ENCODE data around the gene TMEM229B. TPM values are rescaled to one million over a fixed set of nuclear protein-coding genes. Genes with fewer than 3 reads are reported as not detected.

Gene TMEM229B
- total RNA-seq, 4 donors from 2014 or later: 0.30 to 0.76 (median 0.50) TPM

- peaks cover 0 to 37% (median 0%) of the 10 kb centered on the region in 4 donors for H3K27me3 ChIP-seq
- H3K4me3 ChIP-seq: no peak overlapping the region
- no peak overlapping the region for H3K27ac ChIP-seq
- H3K9me3 ChIP-seq: no peaks in the 10 kb centered on the region
- TF ChIP-seq CTCF (IDR thresholded peaks at IDR 0.05): no peak
- TF ChIP-seq POLR2A (IDR thresholded peaks at IDR 0.05): no peak
- 65 to 80% methylated on average over 1 to 3 of the region's 5 CpGs for WGBS, 2 donors
- intact Hi-C loops (cut with DNase I): loop anchor here (5.0 kb wide), 1 partner anchor 45 kb away; no protein-coding TSS in a partner anchor
- H3K36me3 ChIP-seq: no peaks in the 10 kb centered on the region
- H3K4me1 ChIP-seq: peaks cover 0 to 17% (median 7%) of the 10 kb centered on the region in 3 donors
- no peak for DNase-seq
Observed at GRCh38 chr14:67527756-67528155, 39.2 kb upstream of the TMEM229B start.

DNA sequence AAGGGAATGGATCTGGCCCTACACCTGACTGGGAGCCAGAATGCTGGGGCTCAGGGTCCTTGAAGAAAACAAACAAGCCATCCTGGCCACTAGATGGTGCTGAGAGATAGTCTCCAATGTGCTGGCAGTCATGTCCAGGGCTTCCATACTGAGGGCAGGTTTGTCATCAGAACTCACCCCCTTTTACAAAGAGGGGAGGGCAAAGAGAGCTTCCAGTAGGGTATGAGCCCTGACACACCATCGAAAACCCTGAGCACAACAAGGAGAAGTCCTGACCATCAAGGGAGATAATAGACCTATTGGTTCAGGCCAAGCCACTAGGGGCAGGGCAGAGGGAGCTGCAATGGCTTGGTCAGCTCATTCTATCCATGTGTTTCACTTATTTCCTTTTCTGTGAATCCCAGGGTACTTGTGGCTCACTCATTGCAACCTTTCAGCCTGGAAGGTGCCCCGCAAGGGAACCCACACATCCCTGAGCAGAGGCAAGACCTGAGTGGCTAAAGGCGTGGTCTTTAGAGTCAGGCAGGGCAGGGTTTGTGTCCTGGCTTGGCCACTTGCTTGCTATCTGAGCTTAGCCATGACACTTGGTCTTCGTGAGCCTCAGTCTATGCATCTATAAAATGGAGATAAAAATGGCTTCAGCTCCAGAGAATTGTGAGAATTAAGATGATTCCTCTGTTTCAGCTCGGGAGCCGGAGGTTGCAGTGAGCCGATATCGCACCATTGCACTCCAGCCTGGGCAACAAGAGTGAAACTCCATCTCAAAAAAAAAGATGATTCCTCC lies 38.3 kb upstream of the TMEM229B start:
- Histone ChIP-seq H3K4me3 (no peak overlapping the region), H3K27ac (no peak overlapping the region), H3K27me3 (peaks cover 0 to 43% (median 0%) of the 10 kb centered on the region in 4 donors), H3K4me1 (peaks cover 0 to 11% (median 0%) of the 10 kb centered on the region in 3 donors), H3K36me3 (no peaks in the 10 kb centered on the region), H3K9me3 (no peaks in the 10 kb centered on the region)
- DNase-seq: no peak
- 71 to 88% methylated on average over 6 to 8 of the region's 8 CpGs for WGBS, 2 donors
- TF ChIP-seq CTCF (IDR thresholded peaks at IDR 0.05) (peak; percentile 48 to 71 (median 58)), POLR2A (IDR thresholded peaks at IDR 0.05) (no peak)
- intact Hi-C loops (cut with DNase I): loop anchor here (5.0 kb wide), 1 partner anchor 45 kb away; no protein-coding TSS in a partner anchor

DNA sequence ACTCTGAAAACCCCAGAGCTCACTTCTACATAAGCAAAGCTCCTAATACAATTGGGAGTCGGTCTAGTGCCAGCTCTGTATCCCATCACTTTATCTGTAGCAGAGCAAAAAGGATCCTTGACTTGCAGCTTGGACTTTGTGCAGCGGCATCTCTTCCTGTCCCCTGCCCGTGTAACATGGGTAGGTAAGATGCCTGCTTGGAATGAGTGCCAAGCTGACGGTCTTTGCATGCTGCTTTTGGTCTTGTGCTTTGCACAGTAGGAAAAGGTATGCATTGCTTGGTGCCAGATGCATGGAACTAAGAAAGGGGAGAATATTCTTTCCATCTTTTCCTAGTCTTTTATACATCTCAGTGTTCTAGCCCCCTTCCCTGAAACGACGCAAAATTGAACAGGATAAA lies 37.7 kb upstream of the TMEM229B start:
- no peak for DNase-seq
- intact Hi-C loops (cut with DNase I): loop anchor here (5.0 kb wide), 1 partner anchor 46 kb away; no protein-coding TSS in a partner anchor

DNA sequence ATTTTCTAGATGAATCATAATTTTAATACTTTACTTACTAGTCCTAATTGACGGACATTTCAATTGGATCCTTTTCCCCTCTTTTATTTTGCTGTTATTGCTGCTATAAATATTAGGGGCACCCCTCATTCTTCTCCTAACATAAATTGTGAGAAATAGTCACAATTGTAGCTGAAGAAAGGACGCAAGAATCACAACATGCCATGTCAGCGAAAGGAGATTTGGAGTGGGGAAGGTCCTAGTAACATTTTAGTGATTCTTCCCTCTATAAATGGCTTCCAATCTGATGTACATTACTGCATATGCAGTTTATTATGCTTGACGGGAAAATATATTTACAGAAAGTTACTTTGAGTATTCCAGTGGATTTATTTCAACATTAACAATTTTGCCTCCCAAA lies 36.9 kb upstream of the TMEM229B start:
- Histone ChIP-seq H3K36me3 (no peaks in the 10 kb centered on the region), H3K27ac (no peak overlapping the region), H3K9me3 (no peaks in the 10 kb centered on the region), H3K4me1 (peaks cover 0 to 11% (median 0%) of the 10 kb centered on the region in 3 donors), H3K27me3 (peaks cover 0 to 57% (median 0%) of the 10 kb centered on the region in 4 donors), H3K4me3 (no peak overlapping the region)
- intact Hi-C loops (cut with DNase I): loop anchor here (5.0 kb wide), 1 partner anchor 47 kb away; no protein-coding TSS in a partner anchor
- no peak for DNase-seq
- TF ChIP-seq CTCF (IDR thresholded peaks at IDR 0.05): no peak
- no peak for TF ChIP-seq POLR2A (IDR thresholded peaks at IDR 0.05)
- 65 to 78% methylated on average over 4 of the region's 4 CpGs for whole genome bisulfite sequencing, 2 donors

More for the DNA sequence above, 37.7 kb upstream of the TMEM229B start:
- TF ChIP-seq POLR2A (IDR thresholded peaks at IDR 0.05) (no peak), CTCF (IDR thresholded peaks at IDR 0.05) (no peak)
- H3K36me3 ChIP-seq: no peaks in the 10 kb centered on the region
- H3K9me3 ChIP-seq: no peaks in the 10 kb centered on the region
- H3K4me1 ChIP-seq: peaks cover 0 to 11% (median 0%) of the 10 kb centered on the region in 3 donors
- no peak overlapping the region for H3K27ac ChIP-seq
- WGBS, 2 donors: 65 to 67% methylated on average over 6 of the region's 6 CpGs
- no peak overlapping the region for H3K4me3 ChIP-seq
- H3K27me3 ChIP-seq: peaks cover 0 to 49% (median 0%) of the 10 kb centered on the region in 4 donors

DNA sequence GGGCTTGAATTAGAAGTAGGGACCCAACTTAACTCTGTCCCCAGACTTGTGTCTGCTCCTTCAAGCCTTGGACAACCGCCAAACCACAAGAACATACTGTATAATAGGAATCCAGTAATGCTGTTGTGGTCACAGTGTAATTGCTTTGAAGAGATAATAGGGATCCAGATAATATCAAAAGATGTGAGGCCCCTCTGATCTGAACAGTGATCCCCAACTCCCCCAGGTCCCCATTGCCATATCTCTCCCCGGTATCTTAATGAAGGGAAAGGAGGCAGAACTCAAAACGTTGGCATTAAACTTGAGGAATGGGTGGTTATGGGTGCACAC lies 36.1 kb upstream of the TMEM229B start:
- Histone ChIP-seq H3K4me3 (no peak overlapping the region), H3K27ac (no peak overlapping the region), H3K4me1 (peaks cover 0 to 11% (median 0%) of the 10 kb centered on the region in 3 donors), H3K36me3 (no peaks in the 10 kb centered on the region), H3K27me3 (peaks cover 0 to 65% (median 0%) of the 10 kb centered on the region in 4 donors), H3K9me3 (no peaks in the 10 kb centered on the region)
- intact Hi-C loops (cut with DNase I): no loop called here
- WGBS, 2 donors: 53 to 54% methylated on average over 3 of the region's 3 CpGs
- no peak for DNase-seq
- TF ChIP-seq CTCF (IDR thresholded peaks at IDR 0.05): no peak
- TF ChIP-seq POLR2A (IDR thresholded peaks at IDR 0.05): no peak

Measured in esophagus squamous epithelium (tissue), 5 donors.